ENCODE measurements around the gene PCDH9. TPM values are rescaled to one million over a fixed set of nuclear protein-coding genes. Genes with fewer than 3 reads are reported as not detected.

PCDH9 gene
- total RNA-seq, 1 donor from 2014 or later, result 3.7 TPM

DNA sequence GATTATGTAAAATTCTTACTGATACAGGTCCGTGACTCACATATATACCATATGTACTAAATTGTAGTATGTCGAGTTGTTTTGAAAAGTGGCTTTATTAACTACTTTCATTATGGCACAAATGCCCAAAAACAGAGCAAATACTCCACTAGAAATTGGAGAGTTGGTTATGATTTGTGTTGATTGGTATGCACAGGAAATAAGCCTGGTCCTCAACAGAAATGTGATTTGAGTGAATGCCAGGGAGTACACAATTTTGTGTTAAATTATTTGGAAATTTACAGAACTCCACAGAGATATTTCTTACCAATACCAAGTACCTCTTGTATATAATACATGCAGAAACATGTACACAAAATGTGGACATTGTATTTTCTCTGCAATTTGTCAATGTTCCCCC lies 676.7 kb downstream of the PCDH9 start:
- H3K27me3 ChIP-seq, result no peaks in the 10 kb centered on the region

DNA sequence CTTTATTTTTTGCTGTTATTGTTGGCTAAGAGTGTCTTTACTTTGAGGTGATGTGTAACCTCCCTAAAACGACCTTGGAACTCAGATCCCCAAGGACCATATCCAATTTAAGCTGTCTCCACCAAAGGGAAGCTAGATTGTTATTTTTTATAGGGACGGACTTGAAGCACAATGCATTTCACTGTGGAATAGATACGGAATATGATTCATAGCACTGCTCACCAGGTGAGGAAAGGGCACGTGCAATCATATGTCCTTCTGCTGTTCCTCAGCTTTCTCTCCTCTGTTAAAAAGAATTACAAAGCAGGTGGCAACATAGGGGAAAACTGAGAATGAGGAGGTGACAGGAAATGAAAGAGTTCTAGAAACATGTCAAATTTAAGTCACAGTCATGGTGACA lies 679.0 kb downstream of the PCDH9 start:
- Histone ChIP-seq H3K4me3 (no peak overlapping the region), H3K9me3 (no peaks in the 10 kb centered on the region), H3K27ac (no peak overlapping the region), H3K4me1 (no peaks in the 10 kb centered on the region), H3K36me3 (no peaks in the 10 kb centered on the region), H3K27me3 (no peaks in the 10 kb centered on the region)
- intact Hi-C loops (cut with DNase I), result no loop called here
- DNase-seq (ENCODE audit: extremely low spot score in 2 of 2), result no peak
- TF ChIP-seq POLR2A (IDR thresholded peaks at IDR 0.05), result no peak
- TF ChIP-seq CTCF (IDR thresholded peaks at IDR 0.05), result no peak
- no peak for TF ChIP-seq POLR2AphosphoS5 (IDR thresholded peaks at IDR 0.05; ENCODE audit: insufficient read depth in 1 of 2, low read depth in 1 of 2)

More for the DNA sequence above, 676.7 kb downstream of the PCDH9 start:
- intact Hi-C loops (cut with DNase I), result no loop called here
- no peak for DNase-seq (ENCODE audit: extremely low spot score in 2 of 2)
- Histone ChIP-seq H3K4me1 (no peaks in the 10 kb centered on the region), H3K27ac (no peak overlapping the region), H3K9me3 (no peaks in the 10 kb centered on the region), H3K36me3 (no peaks in the 10 kb centered on the region), H3K4me3 (no peak overlapping the region)
- TF ChIP-seq POLR2A (IDR thresholded peaks at IDR 0.05), result no peak
- TF ChIP-seq CTCF (IDR thresholded peaks at IDR 0.05), result no peak
- no peak for TF ChIP-seq POLR2AphosphoS5 (IDR thresholded peaks at IDR 0.05; ENCODE audit: insufficient read depth in 1 of 2, low read depth in 1 of 2)

GRCh38 chr13:66547685-66548084 lies 682.5 kb downstream of the PCDH9 start:
- no peak overlapping the region for H3K4me3 ChIP-seq
- intact Hi-C loops (cut with DNase I), result no loop called here
- no peaks in the 10 kb centered on the region for H3K9me3 ChIP-seq
- no peak overlapping the region for H3K27ac ChIP-seq
- no peak for DNase-seq (ENCODE audit: extremely low spot score in 2 of 2)
- H3K27me3 ChIP-seq, result no peaks in the 10 kb centered on the region
- TF ChIP-seq CTCF (IDR thresholded peaks at IDR 0.05) (no peak), POLR2AphosphoS5 (IDR thresholded peaks at IDR 0.05; ENCODE audit: insufficient read depth in 1 of 2, low read depth in 1 of 2) (no peak)
- H3K36me3 ChIP-seq, result no peaks in the 10 kb centered on the region
- no peaks in the 10 kb centered on the region for H3K4me1 ChIP-seq

GRCh38 chr13:66546534-66547379 lies 683.4 kb downstream of the PCDH9 start:
- TF ChIP-seq POLR2A (IDR thresholded peaks at IDR 0.05) (no peak), CTCF (IDR thresholded peaks at IDR 0.05) (no peak), POLR2AphosphoS5 (IDR thresholded peaks at IDR 0.05; ENCODE audit: insufficient read depth in 1 of 2, low read depth in 1 of 2) (no peak)
- Histone ChIP-seq H3K36me3 (no peaks in the 10 kb centered on the region), H3K9me3 (no peaks in the 10 kb centered on the region), H3K4me3 (no peak overlapping the region), H3K27ac (no peak overlapping the region), H3K27me3 (no peaks in the 10 kb centered on the region), H3K4me1 (no peaks in the 10 kb centered on the region)
- DNase-seq (ENCODE audit: extremely low spot score in 2 of 2), result no peak
- intact Hi-C loops (cut with DNase I), result no loop called here

DNA sequence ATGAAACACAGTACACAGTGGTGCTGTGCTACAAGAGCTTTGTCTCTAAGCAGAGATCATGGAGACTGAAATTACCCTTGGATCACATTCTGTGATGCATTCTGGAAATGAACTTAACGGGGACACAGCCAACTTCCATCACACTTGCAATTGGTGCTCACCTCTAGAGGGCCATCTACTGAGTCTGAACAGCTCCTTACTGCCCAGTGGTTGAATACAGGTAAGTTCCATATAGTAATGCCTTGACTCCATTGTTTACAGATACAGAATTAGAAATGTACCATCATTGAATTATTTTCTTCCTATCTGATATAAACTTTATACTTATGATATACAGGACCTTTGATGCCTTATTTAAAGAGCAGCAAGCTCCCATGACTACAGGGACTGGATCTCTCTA lies 686.4 kb downstream of the PCDH9 start:
- DNase-seq (ENCODE audit: extremely low spot score in 2 of 2), result no peak
- H3K36me3 ChIP-seq, result no peaks in the 10 kb centered on the region
- H3K27ac ChIP-seq, result no peak overlapping the region
- no peaks in the 10 kb centered on the region for H3K27me3 ChIP-seq
- H3K4me1 ChIP-seq, result no peaks in the 10 kb centered on the region
- no peak for TF ChIP-seq POLR2A (IDR thresholded peaks at IDR 0.05)
- no peak for TF ChIP-seq CTCF (IDR thresholded peaks at IDR 0.05)
- TF ChIP-seq POLR2AphosphoS5 (IDR thresholded peaks at IDR 0.05; ENCODE audit: insufficient read depth in 1 of 2, low read depth in 1 of 2), result no peak
- intact Hi-C loops (cut with DNase I), result no loop called here
- no peak overlapping the region for H3K4me3 ChIP-seq
- no peaks in the 10 kb centered on the region for H3K9me3 ChIP-seq
